Measurements from ENCODE around the gene PLEKHH2.
"Not testable (repeated sequence)": the region's sequence is repeated elsewhere in the genome, so short reads cannot be mapped to it uniquely, and the experiment has no call there.

The PLEKHH2 gene

GRCh38 chr2:43636621-43637020 is 439 bp upstream of the PLEKHH2 start:
- DNase-seq (ENCODE audit: low spot score): no peak

- DNase-seq (ENCODE audit: low spot score): no peak
Observed at GRCh38 chr2:43642363-43642762, 5.3 kb downstream of the PLEKHH2 start.

GRCh38 chr2:43643680-43644079 is 6.6 kb downstream of the PLEKHH2 start:
- DNase-seq (ENCODE audit: low spot score): no peak

GRCh38 chr2:43648994-43649701 is 12.1 kb downstream of the PLEKHH2 start:
- no peak for DNase-seq (ENCODE audit: low spot score)

- DNase-seq (ENCODE audit: low spot score): no peak
Observed at GRCh38 chr2:43653506-43653905, 16.4 kb downstream of the PLEKHH2 start.

GRCh38 chr2:43657241-43657640 is 20.2 kb downstream of the PLEKHH2 start:
- no peak for DNase-seq (ENCODE audit: low spot score)

GRCh38 chr2:43675646-43676321 is 38.7 kb downstream of the PLEKHH2 start:
- no peak for DNase-seq (ENCODE audit: low spot score)

GRCh38 chr2:43676322-43677050 is 39.4 kb downstream of the PLEKHH2 start, which contains the start of gene C1GALT1C1L:
Gene C1GALT1C1L, minus strand, starts transcription at chr2:43676429. Its CDS starts 107 bp downstream, at chr2:43676322.
- DNase-seq (ENCODE audit: low spot score): peak; percentile 76

- DNase-seq (ENCODE audit: low spot score): not testable (repeated sequence)
Observed at GRCh38 chr2:43677783-43678182, 40.7 kb downstream of the PLEKHH2 start.

GRCh38 chr2:43685357-43685756 is 48.3 kb downstream of the PLEKHH2 start:
- peak; percentile 16 for DNase-seq (ENCODE audit: low spot score)

- peak; percentile 27 for DNase-seq (ENCODE audit: low spot score)
Observed at GRCh38 chr2:43689999-43690398, 52.9 kb downstream of the PLEKHH2 start.

- DNase-seq (ENCODE audit: low spot score): no peak
Observed at GRCh38 chr2:43692428-43692994, 55.5 kb downstream of the PLEKHH2 start.

- DNase-seq (ENCODE audit: low spot score): not testable (repeated sequence)
Observed at GRCh38 chr2:43698140-43698539, 61.1 kb downstream of the PLEKHH2 start.

- DNase-seq (ENCODE audit: low spot score): no peak
Observed at GRCh38 chr2:43699761-43700160, 62.7 kb downstream of the PLEKHH2 start.

GRCh38 chr2:43701111-43701510 is 64.1 kb downstream of the PLEKHH2 start:
- no peak for DNase-seq (ENCODE audit: low spot score)

GRCh38 chr2:43707255-43708015 is 70.4 kb downstream of the PLEKHH2 start:
- DNase-seq (ENCODE audit: low spot score): peak; percentile 18

- no peak for DNase-seq (ENCODE audit: low spot score)
Observed at GRCh38 chr2:43708178-43708577, 71.1 kb downstream of the PLEKHH2 start.

GRCh38 chr2:43708891-43709290 is 71.8 kb downstream of the PLEKHH2 start:
- DNase-seq (ENCODE audit: low spot score): peak; percentile 19

- no peak for DNase-seq (ENCODE audit: low spot score)
Observed at GRCh38 chr2:43710866-43711265, 73.8 kb downstream of the PLEKHH2 start.

GRCh38 chr2:43714164-43714563 is 77.1 kb downstream of the PLEKHH2 start:
- DNase-seq (ENCODE audit: low spot score): peak; percentile 45

- DNase-seq (ENCODE audit: low spot score): no peak
Observed at GRCh38 chr2:43715300-43716098, 78.4 kb downstream of the PLEKHH2 start.

All from kidney tubule cell (primary cell).